Measurements from ENCODE around the gene CADM1.

DNA sequence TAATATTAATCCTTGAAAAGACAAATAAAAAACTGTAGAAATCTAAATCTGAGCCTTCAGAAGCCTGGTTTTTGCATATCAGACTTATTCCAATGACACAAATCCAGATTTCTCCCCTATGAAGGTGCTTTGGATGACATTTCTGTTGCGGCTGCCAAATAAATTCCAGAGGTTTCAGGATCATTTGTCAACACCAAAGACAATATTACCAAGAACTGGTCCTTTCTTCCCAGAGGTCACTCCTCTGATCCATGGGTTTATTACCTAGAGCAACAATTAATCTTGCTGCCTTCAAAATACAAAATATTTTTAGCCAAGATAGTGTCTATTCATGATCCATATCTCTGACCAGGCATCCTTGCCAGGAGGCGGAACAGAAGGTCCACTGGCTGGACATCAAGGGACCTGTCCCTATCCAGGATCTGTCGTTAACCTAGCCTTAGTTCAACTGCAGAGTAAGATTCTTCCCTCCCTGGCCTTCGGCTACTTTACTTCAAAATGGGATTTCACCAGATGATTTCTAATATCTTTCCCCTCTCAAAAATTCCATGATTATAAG, 4.9 kb downstream of the CADM1 start:
- TF ChIP-seq, protein P1, sequence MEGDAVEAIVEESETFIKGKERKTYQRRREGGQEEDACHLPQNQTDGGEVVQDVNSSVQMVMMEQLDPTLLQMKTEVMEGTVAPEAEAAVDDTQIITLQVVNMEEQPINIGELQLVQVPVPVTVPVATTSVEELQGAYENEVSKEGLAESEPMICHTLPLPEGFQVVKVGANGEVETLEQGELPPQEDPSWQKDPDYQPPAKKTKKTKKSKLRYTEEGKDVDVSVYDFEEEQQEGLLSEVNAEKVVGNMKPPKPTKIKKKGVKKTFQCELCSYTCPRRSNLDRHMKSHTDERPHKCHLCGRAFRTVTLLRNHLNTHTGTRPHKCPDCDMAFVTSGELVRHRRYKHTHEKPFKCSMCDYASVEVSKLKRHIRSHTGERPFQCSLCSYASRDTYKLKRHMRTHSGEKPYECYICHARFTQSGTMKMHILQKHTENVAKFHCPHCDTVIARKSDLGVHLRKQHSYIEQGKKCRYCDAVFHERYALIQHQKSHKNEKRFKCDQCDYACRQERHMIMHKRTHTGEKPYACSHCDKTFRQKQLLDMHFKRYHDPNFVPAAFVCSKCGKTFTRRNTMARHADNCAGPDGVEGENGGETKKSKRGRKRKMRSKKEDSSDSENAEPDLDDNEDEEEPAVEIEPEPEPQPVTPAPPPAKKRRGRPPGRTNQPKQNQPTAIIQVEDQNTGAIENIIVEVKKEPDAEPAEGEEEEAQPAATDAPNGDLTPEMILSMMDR (IDR thresholded peaks at IDR 0.05): no peak
- no peak for TF ChIP-seq POLR2A (IDR thresholded peaks at IDR 0.05)

Measured in heart left ventricle (tissue), 13 donors.